GM15510 (cell line): Measurements from ENCODE around the gene NFYB.

ENCODE experiments used
- POLR2A ChIP-seq: IDR thresholded peaks from 3 replicates; pipeline ENCODE4 v1.6.1; 2011; ENCODE audit warnings: borderline replicate concordance; ENCODE audit not compliant: insufficient read length; ENCODE audit errors: extremely low read depth

NFYB gene

GRCh38 chr12:104137902-104138796, at the start of gene NFYB:
Gene NFYB, minus strand, starts transcription at chr12:104138210. Its CDS starts 2,757 bp downstream, at chr12:104135453.
- TF ChIP-seq POLR2A: peak; percentile 86

- TF ChIP-seq POLR2A: no peak
Observed at GRCh38 chr12:104187446-104188155, 49.6 kb upstream of the NFYB start.

DNA sequence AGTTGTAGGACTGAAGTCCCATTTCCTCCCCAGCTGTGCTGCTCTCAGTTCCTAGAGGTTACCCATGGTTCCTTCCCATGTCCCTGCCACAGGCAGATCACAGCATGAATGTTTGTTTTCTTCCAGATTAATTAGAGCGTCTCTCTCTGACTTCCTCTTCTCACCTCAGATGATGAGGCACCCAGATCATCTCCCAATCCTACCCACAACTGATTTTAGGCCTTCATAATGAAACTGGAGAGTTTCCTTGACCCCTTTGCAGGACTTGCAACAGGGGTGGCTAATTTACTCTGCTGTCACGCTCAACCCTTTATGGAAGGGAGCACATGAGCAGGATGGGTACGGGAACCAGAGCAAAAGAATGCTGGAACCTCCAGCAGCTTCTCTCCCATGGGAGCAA, 45.4 kb upstream of the NFYB start:
- no peak for TF ChIP-seq POLR2A

GRCh38 chr12:104182621-104183378, 44.8 kb upstream of the NFYB start:
- no peak for TF ChIP-seq POLR2A

- TF ChIP-seq POLR2A: no peak
Observed at GRCh38 chr12:104182144-104182543, 44.1 kb upstream of the NFYB start.

GRCh38 chr12:104181313-104181712, 43.3 kb upstream of the NFYB start:
- TF ChIP-seq POLR2A: no peak

- no peak for TF ChIP-seq POLR2A
Observed at GRCh38 chr12:104180374-104180773, 42.4 kb upstream of the NFYB start.

GRCh38 chr12:104177663-104178501, 39.9 kb upstream of the NFYB start:
- no peak for TF ChIP-seq POLR2A

- TF ChIP-seq POLR2A: no peak
Observed at GRCh38 chr12:104177336-104177662, 39.3 kb upstream of the NFYB start.

GRCh38 chr12:104175726-104176247, 37.8 kb upstream of the NFYB start:
- TF ChIP-seq POLR2A: no peak

- TF ChIP-seq POLR2A: no peak
Observed at GRCh38 chr12:104172570-104172947, 34.5 kb upstream of the NFYB start.

GRCh38 chr12:104171785-104172569, 34.0 kb upstream of the NFYB start:
- TF ChIP-seq POLR2A: no peak

DNA sequence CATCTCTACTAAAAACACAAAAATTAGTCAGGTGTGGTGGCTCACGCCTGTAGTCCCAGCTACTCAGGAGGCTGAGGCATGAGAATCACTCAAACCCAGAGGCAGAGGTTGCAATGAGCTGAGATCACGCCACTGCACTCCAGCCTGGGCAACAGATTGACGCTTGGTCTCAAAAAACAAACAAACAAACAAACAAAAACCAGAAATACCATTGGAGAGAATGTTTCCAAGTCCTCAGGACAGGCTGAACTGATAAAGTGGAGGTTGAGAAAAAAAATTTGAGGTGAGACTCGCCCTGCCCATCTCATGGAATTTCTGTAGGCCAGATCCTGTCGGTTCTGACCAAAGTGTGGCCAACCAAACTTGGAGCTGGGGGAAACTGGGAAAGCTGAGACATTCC, 30.6 kb upstream of the NFYB start:
- no peak for TF ChIP-seq POLR2A

DNA sequence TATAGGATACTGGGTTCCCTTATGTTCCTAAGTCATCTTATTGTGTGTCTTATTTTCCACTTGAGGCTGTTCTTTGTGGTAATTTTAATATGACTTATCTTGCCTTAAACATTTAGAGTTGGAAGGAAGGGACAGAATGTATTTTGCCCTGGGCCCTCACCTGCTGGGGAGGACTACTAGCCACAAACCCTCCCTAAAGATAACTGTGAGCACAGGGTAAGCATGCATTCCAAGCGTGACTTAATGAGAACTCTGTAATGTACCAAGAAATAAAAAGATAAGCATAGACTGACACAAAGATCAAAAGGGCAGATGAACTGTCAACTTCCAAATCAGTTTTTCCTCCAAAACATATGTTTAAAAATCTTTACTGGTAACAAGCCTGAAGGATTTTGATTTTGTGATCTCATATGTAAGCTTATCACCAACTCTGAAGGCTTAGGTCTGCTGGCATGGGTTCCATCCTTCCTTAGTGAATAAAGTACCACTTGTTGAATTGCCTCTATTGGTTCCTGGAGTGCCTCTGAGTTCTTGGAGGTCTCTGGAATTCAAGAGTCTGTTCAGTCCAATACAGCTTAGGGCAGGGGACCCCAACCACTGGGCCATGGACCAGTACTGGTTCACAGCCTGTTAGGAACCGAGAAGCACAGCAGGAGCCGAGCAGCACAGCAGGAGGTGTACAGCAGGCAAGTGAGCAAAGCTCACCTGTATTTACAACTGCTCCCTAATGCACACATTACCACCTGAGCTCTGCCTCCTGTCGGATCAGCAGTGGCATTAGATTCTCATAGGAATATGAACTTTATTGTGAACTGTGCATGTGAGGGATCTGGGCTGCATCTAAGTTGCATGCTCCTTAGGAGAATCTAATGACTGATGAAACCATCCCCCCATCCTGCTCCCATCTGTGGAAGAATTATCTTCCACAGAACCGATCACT, 29.8 kb upstream of the NFYB start:
- no peak for TF ChIP-seq POLR2A
